ENCODE results near the gene TRIM71.

GRCh38 chr3:32868719-32869512, 51.1 kb downstream of the TRIM71 start:
- TF ChIP-seq CTCF (IDR thresholded peaks at IDR 0.05) = no peak
- TF ChIP-seq POLR2A (IDR thresholded peaks at IDR 0.05) = no peak
- no peak for TF ChIP-seq POLR2AphosphoS5 (IDR thresholded peaks at IDR 0.05)

All from breast epithelium (tissue), 3 donors.